Activated CD8-positive, alpha-beta memory T cell treated with anti-CD3 and anti-CD28 coated beads, Interleukin-2, amount 10 ng/mL, durations not matched to agents 7 days and 5 days (primary cell): Measurements from ENCODE around the gene RTCA. TPM values are rescaled to one million over a fixed set of nuclear protein-coding genes. Genes with fewer than 3 reads are reported as not detected.

Experiments used
- ATAC-seq: fragments of 150-1000 bp; cut with Tn5 transposase; one replicate; pipeline ENCODE4 v1.10.0; 2021; ENCODE audit warnings: moderate library complexity
- CTCF ChIA-PET: fragments of 350-600 bp; sonication (Branson Sonifier 250); formaldehyde crosslinking; loops from one replicate; lab custom pipeline; 2021; ENCODE audit warnings: antibody characterized with exemption; lab: Charles Lee
- DNase-seq: peaks from one replicate; pipeline ENCODE4 v3.0.0-alpha.2; 2020
- H3K27ac Mint-ChIP-seq: one replicate; pipeline ENCODE4 v1.8.0; 2021; ENCODE audit warnings: mild to moderate bottlenecking, mixed read lengths
- H3K27me3 Mint-ChIP-seq: one replicate; pipeline ENCODE4 v1.8.0; 2021; ENCODE audit warnings: mixed read lengths
- H3K36me3 Mint-ChIP-seq: one replicate; pipeline ENCODE4 v1.8.0; 2021; ENCODE audit warnings: mild to moderate bottlenecking, mixed read lengths
- H3K4me1 Mint-ChIP-seq: one replicate; pipeline ENCODE4 v1.8.0; 2021; ENCODE audit warnings: mixed read lengths
- H3K4me3 Mint-ChIP-seq: one replicate; pipeline ENCODE4 v1.8.0; 2021; ENCODE audit warnings: mild to moderate bottlenecking, moderate library complexity, mixed read lengths
- H3K9me3 Mint-ChIP-seq: one replicate; pipeline ENCODE4 v1.8.0; 2022; ENCODE audit warnings: low read depth, mixed read lengths
- total RNA-seq, 2 experiments: library from RNA; stranded (reverse); gene quantifications; one replicate each; pipeline ENCODE4 v1.2.3, GENCODE V29; 2021

RTCA gene
- total RNA-seq, 2 experiments from 2014 or later: 67.4 to 67.9 TPM

DNA sequence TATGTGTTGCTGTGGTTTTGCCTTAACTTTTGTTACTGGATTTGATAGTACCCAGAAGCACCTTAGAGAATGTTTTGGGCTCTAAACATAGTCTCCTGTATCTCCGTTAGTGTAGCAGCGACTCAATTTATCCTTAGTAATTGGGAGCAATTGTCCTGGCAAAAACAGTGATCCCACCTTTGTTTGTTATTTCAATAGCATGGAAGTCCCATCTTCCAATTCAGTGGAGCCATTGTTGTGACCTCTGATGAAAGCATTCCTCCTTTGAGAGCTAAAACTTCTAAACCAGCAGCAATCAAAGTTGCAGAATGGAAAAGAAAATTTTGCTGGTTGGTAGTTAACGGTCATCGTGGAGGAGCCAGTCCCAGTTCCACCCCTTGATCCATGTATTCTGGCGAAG is 34.7 kb downstream of the RTCA start:
- Mint-ChIP-seq H3K36me3 (peaks cover 12% of the 10 kb centered on the region), H3K4me3 (no peak overlapping the region), H3K27ac (no peak overlapping the region), H3K4me1 (peaks cover 23% of the 10 kb centered on the region), H3K9me3 (no peaks in the 10 kb centered on the region), H3K27me3 (no peaks in the 10 kb centered on the region)
- CTCF ChIA-PET: no interaction called here
- DNase-seq: no peak
- ATAC-seq: no peak

DNA sequence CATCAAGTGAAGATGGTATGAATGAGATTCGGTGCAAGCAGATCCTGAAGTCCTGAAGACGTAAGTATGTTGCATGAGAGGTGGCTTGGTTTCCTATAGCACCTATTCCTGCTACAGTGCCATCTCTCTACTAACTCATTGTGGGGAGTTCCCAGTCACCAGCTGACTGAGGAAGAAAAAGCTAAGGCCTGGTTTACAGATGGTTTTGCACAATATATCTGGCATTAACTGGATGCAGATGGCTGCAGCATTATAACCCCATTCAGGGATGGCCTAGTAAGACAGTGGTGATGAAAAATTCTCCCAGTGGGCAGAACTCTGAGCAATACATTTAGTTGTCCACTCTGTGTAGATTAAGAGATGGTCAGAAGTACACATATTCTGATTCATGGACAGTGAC is 36.7 kb downstream of the RTCA start:
- Mint-ChIP-seq H3K4me1 (peaks cover 33% of the 10 kb centered on the region), H3K36me3 (peaks cover 5% of the 10 kb centered on the region), H3K27me3 (no peaks in the 10 kb centered on the region), H3K4me3 (no peak overlapping the region), H3K9me3 (no peaks in the 10 kb centered on the region), H3K27ac (no peak overlapping the region)
- no peak for DNase-seq
- CTCF ChIA-PET: no interaction called here
- no peak for ATAC-seq

DNA sequence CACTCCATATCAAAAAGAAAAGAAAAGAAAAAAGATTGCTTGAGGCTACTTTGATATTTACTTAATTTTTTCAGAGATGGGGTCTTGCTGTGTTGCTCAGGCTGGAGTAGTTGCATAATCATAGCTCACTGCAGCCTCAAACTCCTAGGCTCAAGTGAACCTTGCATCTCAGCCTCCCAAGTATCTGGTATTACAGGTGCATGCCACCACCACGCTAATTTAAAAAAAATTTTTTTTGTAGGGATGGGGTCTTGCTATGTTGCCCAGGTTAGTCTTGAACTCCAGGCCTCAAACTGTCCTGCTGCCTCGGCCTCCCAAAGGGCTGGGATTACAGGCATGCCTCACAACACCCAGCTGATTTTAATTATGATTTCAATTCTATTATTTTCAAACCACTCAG is 38.2 kb downstream of the RTCA start:
- Mint-ChIP-seq H3K4me3 (no peak overlapping the region), H3K9me3 (no peaks in the 10 kb centered on the region), H3K27me3 (no peaks in the 10 kb centered on the region), H3K4me1 (peaks cover 28% of the 10 kb centered on the region), H3K36me3 (peaks cover 4% of the 10 kb centered on the region), H3K27ac (no peak overlapping the region)
- CTCF ChIA-PET: no interaction called here
- DNase-seq (no peak), ATAC-seq (no peak)

DNA sequence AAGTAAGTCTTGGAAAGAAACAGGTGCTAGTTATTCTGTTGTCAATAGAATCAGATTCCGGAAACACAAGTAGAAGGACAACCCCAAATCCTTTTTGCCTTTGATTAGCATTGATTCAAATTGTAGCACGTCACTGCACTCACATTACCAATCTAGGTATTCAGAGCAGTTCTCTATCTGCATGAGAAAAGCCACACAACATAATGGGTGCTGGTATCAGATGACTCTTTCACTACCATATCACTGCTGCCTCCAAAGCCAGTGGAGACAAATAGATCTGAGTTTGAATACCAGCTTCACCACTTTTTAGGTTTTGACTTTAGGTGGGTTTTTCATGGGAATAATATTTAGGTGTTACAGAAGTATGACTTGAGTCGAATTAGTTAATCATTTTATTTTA is 38.9 kb downstream of the RTCA start:
- Mint-ChIP-seq H3K27me3 (no peaks in the 10 kb centered on the region), H3K9me3 (peaks cover 3% of the 10 kb centered on the region), H3K4me3 (no peak overlapping the region), H3K36me3 (peaks cover 8% of the 10 kb centered on the region), H3K27ac (no peak overlapping the region), H3K4me1 (peaks cover 21% of the 10 kb centered on the region)
- DNase-seq: no peak
- CTCF ChIA-PET: interaction anchor here (0.7 kb wide), 1 partner anchor 87 kb away, joined by 3 read pairs; no protein-coding TSS in a partner anchor
- ATAC-seq: no peak

DNA sequence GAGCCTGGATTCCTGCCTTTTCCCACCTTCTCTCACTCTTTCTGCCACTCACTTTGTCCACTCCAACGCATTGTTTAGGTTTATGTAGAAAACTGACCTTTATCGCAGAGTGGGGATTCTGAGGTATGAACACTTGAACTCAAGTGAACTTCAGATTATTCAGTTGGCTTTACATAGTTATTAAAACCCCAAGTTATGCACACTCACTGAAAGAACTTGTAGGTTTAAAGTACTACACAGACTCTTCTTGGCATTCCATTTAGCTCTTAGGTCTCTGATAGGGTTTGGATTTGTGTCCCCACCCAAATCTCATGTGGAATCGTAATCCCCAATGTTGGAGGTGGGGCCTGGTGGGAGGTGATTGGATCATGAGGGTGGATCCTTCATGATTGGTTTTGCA is 39.9 kb downstream of the RTCA start:
- H3K9me3 Mint-ChIP-seq: peaks cover 5% of the 10 kb centered on the region
- H3K4me3 Mint-ChIP-seq: no peak overlapping the region
- peaks cover 20% of the 10 kb centered on the region for H3K4me1 Mint-ChIP-seq
- no peak for ATAC-seq
- no peak overlapping the region for H3K27ac Mint-ChIP-seq
- peaks cover 10% of the 10 kb centered on the region for H3K36me3 Mint-ChIP-seq
- CTCF ChIA-PET: no interaction called here
- no peak for DNase-seq
- no peaks in the 10 kb centered on the region for H3K27me3 Mint-ChIP-seq

DNA sequence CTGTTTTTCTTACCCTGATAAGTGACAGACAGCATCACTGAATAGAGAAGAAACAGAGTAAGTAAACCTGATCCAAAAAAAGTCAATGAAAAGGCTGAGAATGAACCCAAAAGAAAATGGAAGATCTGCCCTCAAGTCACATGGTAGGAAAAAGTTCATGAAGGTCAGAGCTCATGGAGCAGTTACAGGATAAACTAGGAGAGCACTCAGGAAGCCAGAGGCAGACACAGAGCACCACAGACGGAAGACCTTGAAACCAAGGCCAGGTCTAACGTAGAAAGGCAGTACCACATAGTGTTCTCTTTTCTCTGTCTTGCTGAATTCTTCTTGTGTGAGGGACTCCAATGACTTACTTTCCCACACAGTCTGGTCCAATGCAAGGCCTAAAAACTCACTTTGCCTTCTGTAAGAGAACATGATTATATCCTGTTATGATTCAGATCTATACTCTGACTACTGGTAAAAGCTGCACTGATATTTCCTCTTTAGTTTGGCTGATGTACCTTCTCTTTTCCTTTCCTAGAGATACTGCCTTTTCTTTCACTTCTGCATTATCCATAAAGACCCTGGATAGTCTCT is 40.8 kb downstream of the RTCA start:
- CTCF ChIA-PET: no interaction called here
- no peak overlapping the region for H3K4me3 Mint-ChIP-seq
- peak; percentile 78 for ATAC-seq
- H3K4me1 Mint-ChIP-seq: peaks cover 20% of the 10 kb centered on the region
- no peak for DNase-seq
- H3K36me3 Mint-ChIP-seq: peaks cover 10% of the 10 kb centered on the region
- no peaks in the 10 kb centered on the region for H3K27me3 Mint-ChIP-seq
- H3K9me3 Mint-ChIP-seq: peaks cover 5% of the 10 kb centered on the region
- peak overlapping the region; percentile 25 for H3K27ac Mint-ChIP-seq

DNA sequence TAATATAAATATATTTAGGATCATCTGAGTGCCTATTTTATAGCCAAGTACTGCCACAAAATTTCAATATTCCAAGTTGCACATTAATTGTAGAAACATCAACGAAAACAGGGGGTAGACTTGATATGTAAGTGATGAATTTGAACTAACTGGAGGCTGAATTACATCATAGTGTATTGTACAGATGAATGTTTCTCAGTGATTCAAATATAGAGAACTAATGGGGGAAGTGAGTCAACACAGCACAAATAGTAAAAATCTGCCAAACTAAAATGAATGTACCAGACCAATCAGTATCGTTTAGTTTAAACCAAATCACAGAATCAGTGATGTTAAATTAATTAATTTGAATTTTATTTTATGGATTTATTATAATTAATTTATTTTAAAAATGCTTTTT is 42.8 kb downstream of the RTCA start:
- peaks cover 20% of the 10 kb centered on the region for H3K4me1 Mint-ChIP-seq
- no peaks in the 10 kb centered on the region for H3K27me3 Mint-ChIP-seq
- H3K27ac Mint-ChIP-seq: no peak overlapping the region
- ATAC-seq: peak; percentile 58
- no peak overlapping the region for H3K4me3 Mint-ChIP-seq
- CTCF ChIA-PET: no interaction called here
- H3K9me3 Mint-ChIP-seq: peaks cover 5% of the 10 kb centered on the region
- DNase-seq: no peak
- H3K36me3 Mint-ChIP-seq: peaks cover 9% of the 10 kb centered on the region

DNA sequence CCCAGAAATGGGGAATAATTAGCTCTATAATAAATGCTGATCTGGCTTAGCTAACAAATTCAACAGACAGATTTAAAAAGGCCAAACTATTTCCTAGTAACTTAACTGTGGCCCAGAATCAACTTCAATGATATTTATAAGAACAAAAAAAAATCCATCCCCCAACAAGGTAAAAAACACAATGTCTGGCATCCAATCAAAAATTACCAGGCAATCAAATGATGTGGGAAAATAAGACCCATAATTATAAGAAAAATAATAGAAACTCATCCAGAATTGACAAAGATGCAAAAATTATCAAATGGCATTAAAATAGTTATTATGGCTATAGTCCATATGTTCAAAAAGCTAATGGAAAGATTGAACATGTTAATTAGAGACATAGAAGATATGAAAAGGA is 43.8 kb downstream of the RTCA start:
- Mint-ChIP-seq H3K4me1 (peaks cover 20% of the 10 kb centered on the region), H3K4me3 (no peak overlapping the region), H3K36me3 (peaks cover 9% of the 10 kb centered on the region), H3K27me3 (peaks cover 2% of the 10 kb centered on the region), H3K27ac (no peak overlapping the region), H3K9me3 (peaks cover 5% of the 10 kb centered on the region)
- CTCF ChIA-PET: no interaction called here
- DNase-seq: no peak
- ATAC-seq: no peak

DNA sequence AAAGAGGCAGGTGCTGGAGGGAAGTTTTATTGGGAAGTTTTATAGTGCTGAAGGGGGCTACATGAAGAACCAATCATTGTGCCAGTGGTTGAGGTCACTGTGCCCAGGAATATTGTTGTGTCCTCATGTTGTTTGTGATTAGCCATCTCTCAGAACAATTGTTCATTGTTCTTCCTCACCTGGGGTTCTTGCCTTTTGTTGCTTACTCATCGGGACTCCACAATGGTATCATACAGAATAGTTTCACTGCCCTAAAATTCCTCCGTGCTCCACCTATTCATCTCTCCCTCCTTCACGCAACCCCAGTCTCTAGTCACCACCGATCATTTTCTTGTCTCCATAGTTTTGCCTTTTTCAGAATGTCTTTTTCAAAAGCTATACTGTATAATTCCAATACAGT is 47.4 kb downstream of the RTCA start:
- H3K27ac Mint-ChIP-seq: no peak overlapping the region
- no peak overlapping the region for H3K4me3 Mint-ChIP-seq
- CTCF ChIA-PET: interaction anchor here (1.3 kb wide), 1 partner anchor 150 kb away, joined by 3 read pairs; no protein-coding TSS in a partner anchor
- peaks cover 5% of the 10 kb centered on the region for H3K4me1 Mint-ChIP-seq
- peaks cover 20% of the 10 kb centered on the region for H3K36me3 Mint-ChIP-seq
- H3K27me3 Mint-ChIP-seq: peaks cover 2% of the 10 kb centered on the region
- ATAC-seq (no peak), DNase-seq (no peak)
- peaks cover 8% of the 10 kb centered on the region for H3K9me3 Mint-ChIP-seq

DNA sequence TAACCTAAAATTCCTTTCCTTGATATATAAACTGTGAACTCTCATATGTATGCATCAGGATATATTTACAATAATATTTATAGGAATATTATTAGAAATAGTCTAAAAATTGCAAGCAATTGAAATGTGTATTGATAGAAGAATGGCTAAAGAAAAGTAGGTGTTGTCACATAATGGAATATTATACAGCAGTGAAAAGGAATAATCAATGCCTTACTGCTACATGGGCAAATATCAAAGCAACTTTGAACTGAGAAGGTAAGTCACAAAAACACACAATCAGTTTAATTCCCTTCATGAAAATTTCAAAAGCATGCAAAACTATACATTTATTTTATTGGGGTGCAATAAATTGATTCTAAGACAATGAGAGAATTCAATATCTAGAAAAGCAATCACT is 50.6 kb downstream of the RTCA start:
- peaks cover 18% of the 10 kb centered on the region for H3K36me3 Mint-ChIP-seq
- ATAC-seq (no peak), DNase-seq (no peak)
- peaks cover 14% of the 10 kb centered on the region for H3K9me3 Mint-ChIP-seq
- no peaks in the 10 kb centered on the region for H3K4me1 Mint-ChIP-seq
- peaks cover 2% of the 10 kb centered on the region for H3K27me3 Mint-ChIP-seq
- H3K27ac Mint-ChIP-seq: no peak overlapping the region
- CTCF ChIA-PET: no interaction called here
- H3K4me3 Mint-ChIP-seq: no peak overlapping the region

DNA sequence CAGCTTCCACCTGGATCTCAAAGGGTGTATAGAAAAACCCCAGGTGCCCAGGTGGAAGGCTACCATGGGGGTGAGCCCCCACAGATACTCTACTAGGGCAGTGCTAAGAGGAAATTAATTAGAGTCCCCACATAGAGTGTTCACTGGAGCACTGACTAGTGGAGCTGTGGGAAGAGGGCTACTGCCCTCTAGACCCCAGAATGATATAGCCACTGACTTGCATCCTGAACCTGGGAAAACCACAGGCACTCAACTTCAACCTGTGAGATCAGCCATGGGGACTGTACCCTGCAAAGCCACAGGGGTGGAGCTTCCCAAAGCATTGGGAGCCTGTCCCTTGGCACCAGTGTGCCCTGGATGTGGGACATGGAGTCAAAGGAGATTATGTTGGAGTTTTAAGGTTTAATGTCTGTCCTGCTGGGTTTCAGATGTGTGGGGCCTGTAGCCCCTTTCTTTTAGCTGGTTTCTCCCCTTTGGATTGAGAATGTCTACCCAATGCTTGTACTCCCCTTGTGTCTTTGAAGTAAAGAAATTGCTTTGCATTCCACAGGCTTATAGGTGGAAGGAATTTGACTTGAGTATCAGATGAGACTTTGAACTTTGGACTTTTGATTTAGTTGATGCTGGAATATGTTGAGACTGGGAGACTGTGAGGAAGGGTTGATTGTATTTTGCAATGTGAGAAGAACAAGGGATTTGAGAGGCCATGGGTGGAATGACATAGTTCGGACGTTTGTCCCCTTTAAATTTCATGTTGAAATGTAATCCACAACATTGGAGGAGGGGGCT is 54.5 kb downstream of the RTCA start:
- DNase-seq (no peak), ATAC-seq (no peak)
- Mint-ChIP-seq H3K36me3 (peaks cover 14% of the 10 kb centered on the region), H3K27ac (no peak overlapping the region), H3K4me3 (no peak overlapping the region), H3K4me1 (no peaks in the 10 kb centered on the region), H3K27me3 (no peaks in the 10 kb centered on the region), H3K9me3 (peaks cover 14% of the 10 kb centered on the region)
- CTCF ChIA-PET: no interaction called here

DNA sequence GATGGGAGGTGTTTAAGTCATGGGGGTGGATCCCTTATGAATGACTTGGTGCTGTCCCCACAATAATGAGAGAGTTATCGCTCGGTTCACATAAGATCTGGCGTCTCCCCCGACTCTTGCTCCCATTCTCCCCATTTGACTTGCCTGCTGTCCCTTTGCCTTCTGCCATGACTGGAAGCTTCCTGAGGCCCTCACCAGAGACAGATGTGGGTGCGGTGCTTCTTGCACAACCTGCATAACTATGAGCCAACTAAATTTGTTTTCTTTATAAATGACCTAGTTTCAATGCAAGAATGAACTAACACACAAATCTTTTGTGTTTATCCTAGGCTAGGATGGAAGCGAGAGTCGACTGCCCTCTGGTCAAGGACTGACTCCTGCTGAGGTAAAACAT is 55.1 kb downstream of the RTCA start:
- CTCF ChIA-PET: no interaction called here
- DNase-seq: no peak
- H3K27ac Mint-ChIP-seq: no peak overlapping the region
- ATAC-seq: no peak
- H3K27me3 Mint-ChIP-seq: no peaks in the 10 kb centered on the region
- H3K4me1 Mint-ChIP-seq: no peaks in the 10 kb centered on the region
- H3K36me3 Mint-ChIP-seq: peaks cover 11% of the 10 kb centered on the region
- no peak overlapping the region for H3K4me3 Mint-ChIP-seq
- H3K9me3 Mint-ChIP-seq: peaks cover 14% of the 10 kb centered on the region

DNA sequence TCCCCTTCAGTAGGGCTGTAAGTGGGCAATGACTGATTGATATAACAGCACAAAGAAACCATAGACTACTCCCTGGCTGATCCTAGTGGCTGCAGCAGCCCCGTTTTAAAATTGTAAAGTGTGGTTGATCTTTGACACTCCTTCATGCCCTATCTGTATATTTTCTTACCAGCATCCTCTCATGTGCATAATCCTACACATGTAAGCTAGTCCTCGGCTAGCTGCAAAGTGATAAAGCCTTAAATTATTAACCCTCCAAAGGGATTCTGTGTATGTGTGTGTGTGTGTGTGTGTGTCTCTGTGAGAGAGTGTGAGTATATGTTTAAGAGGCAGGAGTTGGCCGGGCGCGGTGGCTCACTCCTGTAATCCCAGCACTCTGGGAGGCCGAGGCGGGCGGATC is 55.5 kb downstream of the RTCA start:
- H3K27ac Mint-ChIP-seq: no peak overlapping the region
- no peaks in the 10 kb centered on the region for H3K4me1 Mint-ChIP-seq
- peaks cover 7% of the 10 kb centered on the region for H3K36me3 Mint-ChIP-seq
- DNase-seq: no peak
- ATAC-seq: no peak
- H3K27me3 Mint-ChIP-seq: no peaks in the 10 kb centered on the region
- CTCF ChIA-PET: no interaction called here
- peaks cover 11% of the 10 kb centered on the region for H3K9me3 Mint-ChIP-seq
- H3K4me3 Mint-ChIP-seq: no peak overlapping the region
